Mesenchymal stem cell (in vitro differentiated cells and primary cell): Measurements from ENCODE around the gene CALM1.

ENCODE experiments used
- DNase-seq: peaks from one replicate; pipeline ENCODE4 v3.0.0-alpha.2; 2013
- H2AFZ ChIP-seq: one replicate; pipeline ENCODE4 v1.6.1; 2013; ENCODE audit warnings: low read depth, mild to moderate bottlenecking, control low read depth, inconsistent platforms, low read length, moderate library complexity
- H2AK5ac ChIP-seq: 2 replicates; pipeline ENCODE4 v1.6.1; 2013; ENCODE audit warnings: low read length, moderate library complexity, mild to moderate bottlenecking, inconsistent platforms; ENCODE audit not compliant: severe bottlenecking
- H2BK120ac ChIP-seq: one replicate; pipeline ENCODE4 v1.6.1; 2013; ENCODE audit warnings: low read depth, mild to moderate bottlenecking, inconsistent platforms, low read length, moderate library complexity
- H2BK12ac ChIP-seq, 2 experiments: one replicate each; pipeline ENCODE4 v1.6.1; 2013; ENCODE audit warnings: inconsistent platforms in 2 of 2, low read length in 2 of 2, mild to moderate bottlenecking in 2 of 2, moderate library complexity in 2 of 2, control low read depth in 1 of 2
- H2BK15ac ChIP-seq: one replicate; pipeline ENCODE4 v1.6.1; 2013; ENCODE audit warnings: mild to moderate bottlenecking, low read depth, inconsistent platforms; ENCODE audit not compliant: poor library complexity, severe bottlenecking
- H2BK5ac ChIP-seq: 2 replicates; pipeline ENCODE4 v1.6.1; 2013; ENCODE audit warnings: low read depth, mild to moderate bottlenecking, low read length, control low read depth, inconsistent platforms; ENCODE audit not compliant: poor library complexity, severe bottlenecking
- H3K14ac ChIP-seq, 2 experiments: one replicate each; pipeline ENCODE4 v1.6.1; 2013; ENCODE audit warnings: inconsistent platforms in 2 of 2, low read length in 2 of 2, control low read depth in 1 of 2, mild to moderate bottlenecking in 1 of 2, moderate library complexity in 1 of 2
- H3K18ac ChIP-seq, 2 experiments: one replicate each; pipeline ENCODE4 v1.6.1; 2013; ENCODE audit warnings: inconsistent platforms in 2 of 2, low read length in 2 of 2, control low read depth in 1 of 2, low read depth in 1 of 2, mild to moderate bottlenecking in 1 of 2
- H3K23ac ChIP-seq, 2 experiments: one replicate each; pipeline ENCODE4 v1.6.1; 2013; ENCODE audit warnings: inconsistent platforms in 2 of 2, low read length in 2 of 2, mild to moderate bottlenecking in 2 of 2, moderate library complexity in 2 of 2, control low read depth in 1 of 2
- H3K27ac ChIP-seq: 2 replicates; pipeline ENCODE4 v1.5.1; 2013; ENCODE audit warnings: mild to moderate bottlenecking, moderate library complexity, low read length, control low read depth, inconsistent platforms; ENCODE audit not compliant: poor library complexity, severe bottlenecking
- H3K27me3 ChIP-seq, 2 experiments: 2 replicates each; pipeline versions ENCODE4 v1.6.1 to v1.7.0; 2013; ENCODE audit warnings: low read length in 2 of 2, mild to moderate bottlenecking in 2 of 2, moderate library complexity in 2 of 2, control low read depth in 1 of 2, inconsistent platforms in 1 of 2; ENCODE audit not compliant: control insufficient read depth in 1 of 2, insufficient read depth in 1 of 2
- H3K36me3 ChIP-seq, 2 experiments: 2 replicates each; pipeline versions ENCODE4 v1.6.1 to v1.7.0; 2013; ENCODE audit warnings: low read length in 2 of 2, control low read depth in 1 of 2, inconsistent platforms in 1 of 2, low read depth in 1 of 2, mild to moderate bottlenecking in 1 of 2; ENCODE audit not compliant: insufficient read depth in 2 of 2, control insufficient read depth in 1 of 2
- H3K4ac ChIP-seq, 2 experiments: one replicate each; pipeline ENCODE4 v1.6.1; 2013; ENCODE audit warnings: inconsistent platforms in 2 of 2, low read length in 2 of 2, mild to moderate bottlenecking in 2 of 2, moderate library complexity in 2 of 2, control low read depth in 1 of 2, low read depth in 1 of 2
- H3K4me1 ChIP-seq: 2 replicates; pipeline ENCODE4 v1.6.1; 2013; ENCODE audit warnings: low read depth, low read length, control low read depth; ENCODE audit not compliant: control insufficient read depth, insufficient read depth
- H3K4me2 ChIP-seq: 2 replicates; pipeline ENCODE4 v1.6.1; 2013; ENCODE audit warnings: low read length, mild to moderate bottlenecking, inconsistent platforms; ENCODE audit not compliant: poor library complexity, severe bottlenecking
- H3K4me3 ChIP-seq, 2 experiments: 2 replicates each; pipeline versions ENCODE4 v1.5.1 to v1.7.0; 2013; ENCODE audit warnings: low read length in 2 of 2, mild to moderate bottlenecking in 2 of 2, control low read depth in 1 of 2, low read depth in 1 of 2; ENCODE audit not compliant: insufficient read depth in 1 of 2
- H3K79me1 ChIP-seq: replicated peaks from 2 replicates; pipeline ENCODE4 v1.6.1; 2013; ENCODE audit warnings: mild to moderate bottlenecking, control low read depth, low read length, inconsistent platforms; ENCODE audit not compliant: poor library complexity, severe bottlenecking
- H3K9ac ChIP-seq: 2 replicates; pipeline ENCODE4 v1.7.0; 2013; ENCODE audit warnings: mild to moderate bottlenecking, low read length, moderate library complexity
- H3K9me3 ChIP-seq: 2 replicates; pipeline ENCODE4 v1.7.0; 2013; ENCODE audit warnings: mild to moderate bottlenecking, low read length; ENCODE audit not compliant: control insufficient read depth
- H4K8ac ChIP-seq: one replicate; pipeline ENCODE4 v1.6.1; 2013; ENCODE audit warnings: inconsistent platforms, mild to moderate bottlenecking, low read length, moderate library complexity
- H4K91ac ChIP-seq: one replicate; pipeline ENCODE4 v1.6.1; 2013; ENCODE audit warnings: mild to moderate bottlenecking, low read length, inconsistent platforms
- WGBS: methylation state at CpG from one replicate; pipeline ENCODE4 v1.1.7; 2013; ENCODE audit warnings: mixed read lengths; 5-methylcytosine and 5-hydroxymethylcytosine counted together

Gene CALM1

DNA sequence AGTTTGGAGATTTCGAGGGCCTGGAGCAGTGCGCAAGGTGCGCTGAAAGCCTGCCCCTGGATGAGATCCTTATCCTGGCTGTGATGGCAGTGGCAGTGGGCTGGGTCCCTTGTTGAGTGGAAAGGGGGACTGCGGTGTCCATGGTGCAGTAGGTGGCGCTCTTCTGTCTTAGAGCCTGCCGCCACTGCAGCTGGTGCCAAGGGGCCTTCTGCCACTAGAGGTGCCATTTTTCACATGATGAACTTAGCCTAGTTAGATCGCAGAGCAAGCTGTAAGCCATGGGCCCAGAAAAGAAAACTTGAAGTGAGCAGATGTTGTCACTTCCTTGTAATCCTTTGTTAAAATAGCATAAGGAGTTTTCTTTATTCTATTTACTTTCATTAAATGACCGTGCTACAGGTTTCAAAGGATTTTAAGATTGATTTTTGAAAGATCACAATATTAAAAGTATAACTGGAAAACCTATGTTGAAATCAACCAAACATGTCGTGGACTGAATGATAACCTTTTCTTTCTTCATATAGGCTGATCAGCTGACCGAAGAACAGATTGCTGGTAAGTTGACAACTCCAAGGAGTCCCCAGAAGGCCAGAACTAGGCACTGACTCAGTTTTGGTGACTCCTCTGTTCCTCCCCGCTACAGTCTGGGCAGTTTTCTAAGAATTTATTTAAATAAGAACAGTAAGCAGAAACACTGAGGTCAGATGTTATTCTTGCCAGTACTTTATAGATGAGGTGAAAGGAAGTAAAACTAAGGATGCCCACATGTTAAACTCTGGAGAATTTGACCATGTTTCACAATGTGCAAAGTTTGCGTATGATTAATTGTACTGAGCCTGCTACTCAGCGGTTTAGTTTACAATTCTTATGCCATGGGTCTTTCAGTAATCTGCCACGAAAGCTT lies 3.0 kb downstream of the CALM1 start:
- no peak overlapping the region for H2BK12ac ChIP-seq
- H3K4me3 ChIP-seq, result peak overlapping the region; percentile 37 to 97
- peak; percentile 92 for DNase-seq
- H3K36me3 ChIP-seq, result peaks cover 17 to 46% of the 10 kb centered on the region in 2 experiments
- no peak overlapping the region for H3K27ac ChIP-seq
- no peak overlapping the region for H3K4ac ChIP-seq
- no peak overlapping the region for H3K14ac ChIP-seq
- no peak overlapping the region for H2BK120ac ChIP-seq
- H2BK5ac ChIP-seq, result no peak overlapping the region
- WGBS, result 48% methylated on average over 12 of the region's 14 CpGs
- H4K8ac ChIP-seq, result no peak overlapping the region
- H2BK15ac ChIP-seq, result no peak overlapping the region
- no peak overlapping the region for H2AFZ ChIP-seq
- no peak overlapping the region for H3K23ac ChIP-seq
- no peaks in the 10 kb centered on the region for H3K9me3 ChIP-seq
- H2AK5ac ChIP-seq, result no peak overlapping the region
- H3K79me1 ChIP-seq, result peaks cover 24% of the 10 kb centered on the region
- H4K91ac ChIP-seq, result no peak overlapping the region
- peak overlapping the region; percentile 90 for H3K9ac ChIP-seq
- H3K27me3 ChIP-seq, result no peaks in the 10 kb centered on the region
- H3K18ac ChIP-seq, result no peak overlapping the region
- H3K4me2 ChIP-seq, result peak overlapping the region; percentile 56
- H3K4me1 ChIP-seq, result peaks cover 7% of the 10 kb centered on the region

- H4K8ac ChIP-seq, result no peak overlapping the region
- no peak overlapping the region for H3K14ac ChIP-seq
- WGBS, result 97% methylated on average over 7 of the region's 7 CpGs
These were observed 4.2 kb downstream of the CALM1 start for GRCh38 chr14:90400904-90401561.

GRCh38 chr14:90402016-90402415 lies 5.2 kb downstream of the CALM1 start:
- H2BK12ac ChIP-seq, result no peak overlapping the region
- no peak overlapping the region for H3K4me2 ChIP-seq
- H3K4me3 ChIP-seq, result no peak overlapping the region
- no peak overlapping the region for H4K8ac ChIP-seq
- H3K9ac ChIP-seq, result no peak overlapping the region
- no peak overlapping the region for H2BK5ac ChIP-seq
- no peak overlapping the region for H3K4ac ChIP-seq
- H3K14ac ChIP-seq, result no peak overlapping the region
- H2BK15ac ChIP-seq, result no peak overlapping the region
- no peak overlapping the region for H3K18ac ChIP-seq
- peaks cover 26 to 68% of the 10 kb centered on the region in 2 experiments for H3K36me3 ChIP-seq
- H2AK5ac ChIP-seq, result no peak overlapping the region
- DNase-seq, result no peak
- no peak overlapping the region for H4K91ac ChIP-seq
- 100% methylated on average over 4 of the region's 7 CpGs for WGBS
- no peak overlapping the region for H2AFZ ChIP-seq
- H3K23ac ChIP-seq, result no peak overlapping the region
- no peak overlapping the region for H2BK120ac ChIP-seq
- H3K27me3 ChIP-seq, result no peaks in the 10 kb centered on the region
- H3K79me1 ChIP-seq, result peaks cover 29% of the 10 kb centered on the region
- peaks cover 6% of the 10 kb centered on the region for H3K4me1 ChIP-seq
- H3K27ac ChIP-seq, result no peak overlapping the region
- H3K9me3 ChIP-seq, result no peaks in the 10 kb centered on the region

More at GRCh38 chr14:90400904-90401561, 4.2 kb downstream of the CALM1 start:
- Histone ChIP-seq H3K36me3 (peaks cover 20 to 59% of the 10 kb centered on the region in 2 experiments), H3K9ac (peak overlapping the region; percentile 90), H3K4me2 (no peak overlapping the region), H2BK5ac (no peak overlapping the region), H2AFZ (no peak overlapping the region), H3K79me1 (peaks cover 24% of the 10 kb centered on the region), H3K27ac (no peak overlapping the region), H2BK15ac (no peak overlapping the region), H3K9me3 (no peaks in the 10 kb centered on the region), H3K4me1 (peaks cover 8% of the 10 kb centered on the region), H3K4ac (no peak overlapping the region), H4K91ac (peak overlapping the region; percentile 8), H3K23ac (no peak overlapping the region), H2AK5ac (no peak overlapping the region), H3K4me3 (no peak overlapping the region), H2BK12ac (no peak overlapping the region), H3K27me3 (no peaks in the 10 kb centered on the region), H2BK120ac (no peak overlapping the region), H3K18ac (no peak overlapping the region)
- no peak for DNase-seq

- Histone ChIP-seq H3K27me3 (no peaks in the 10 kb centered on the region), H2BK12ac (no peak overlapping the region), H2BK120ac (no peak overlapping the region), H3K23ac (no peak overlapping the region), H3K36me3 (peaks cover 27 to 78% of the 10 kb centered on the region in 2 experiments), H2BK15ac (no peak overlapping the region), H4K8ac (no peak overlapping the region), H3K27ac (no peak overlapping the region), H3K4ac (no peak overlapping the region), H3K9ac (no peak overlapping the region), H3K4me3 (no peak overlapping the region), H3K4me1 (peaks cover 6% of the 10 kb centered on the region), H2AFZ (no peak overlapping the region), H2AK5ac (no peak overlapping the region), H4K91ac (no peak overlapping the region), H2BK5ac (no peak overlapping the region), H3K14ac (no peak overlapping the region), H3K4me2 (no peak overlapping the region), H3K9me3 (no peaks in the 10 kb centered on the region), H3K79me1 (peaks cover 27% of the 10 kb centered on the region), H3K18ac (no peak overlapping the region)
- WGBS, result 97% methylated on average over 2 of the region's 2 CpGs
- DNase-seq, result no peak
These were observed 6.2 kb downstream of the CALM1 start for GRCh38 chr14:90403065-90403464.
